Trophoblast cell (in vitro differentiated cells and primary cell): ENCODE measurements around the gene IL17REL.

Experiments used
- DNase-seq, 2 donors: peaks; one replicate each; pipeline ENCODE4 v3.0.0-alpha.2; 2016
- H2AFZ ChIP-seq: 2 replicates; pipeline ENCODE4 v1.6.1; 2013; ENCODE audit warnings: low read length, moderate library complexity, mild to moderate bottlenecking; ENCODE audit not compliant: insufficient read depth, poor library complexity
- H2AK5ac ChIP-seq: 2 replicates; pipeline ENCODE4 v1.6.1; 2013; ENCODE audit warnings: mild to moderate bottlenecking, low read length
- H2BK120ac ChIP-seq: 2 replicates; pipeline ENCODE4 v1.6.1; 2013; ENCODE audit warnings: low read length, mild to moderate bottlenecking, moderate library complexity; ENCODE audit not compliant: insufficient read depth, poor library complexity
- H2BK12ac ChIP-seq: 2 replicates; pipeline ENCODE4 v1.6.1; 2013; ENCODE audit warnings: mild to moderate bottlenecking, low read length, moderate library complexity
- H2BK5ac ChIP-seq: 2 replicates; pipeline ENCODE4 v1.6.1; 2013; ENCODE audit warnings: low read length, low read depth, moderate library complexity, mild to moderate bottlenecking; ENCODE audit not compliant: poor library complexity
- H3K14ac ChIP-seq: 2 replicates; pipeline ENCODE4 v1.6.1; 2013; ENCODE audit warnings: mild to moderate bottlenecking, low read length
- H3K18ac ChIP-seq: 2 replicates; pipeline ENCODE4 v1.6.1; 2013; ENCODE audit warnings: mild to moderate bottlenecking, low read length
- H3K23ac ChIP-seq: 2 replicates; pipeline ENCODE4 v1.6.1; 2013; ENCODE audit warnings: low read length
- H3K27ac ChIP-seq: 2 replicates; pipeline ENCODE4 v1.5.1; 2013; ENCODE audit warnings: low read depth, mild to moderate bottlenecking, inconsistent platforms, low read length, moderate library complexity
- H3K27me3 ChIP-seq: 2 replicates; pipeline ENCODE4 v1.6.1; 2013; ENCODE audit warnings: inconsistent platforms, mild to moderate bottlenecking, low read length, moderate library complexity; ENCODE audit not compliant: insufficient read depth
- H3K36me3 ChIP-seq, 2 experiments: 1 replicate in 1 of 2; 2 replicates in 1 of 2; pipeline ENCODE4 v1.6.1; 2013; ENCODE audit warnings: low read length in 2 of 2, mild to moderate bottlenecking in 2 of 2, moderate library complexity in 1 of 2; ENCODE audit not compliant: insufficient read depth in 2 of 2, control insufficient read depth in 1 of 2
- H3K4ac ChIP-seq: 2 replicates; pipeline ENCODE4 v1.6.1; 2013; ENCODE audit warnings: low read depth, mild to moderate bottlenecking, low read length, moderate library complexity
- H3K4me1 ChIP-seq, 2 experiments: 1 replicate in 1 of 2; 2 replicates in 1 of 2; pipeline ENCODE4 v1.6.1; 2013; ENCODE audit warnings: low read length in 2 of 2, mild to moderate bottlenecking in 2 of 2, moderate library complexity in 1 of 2; ENCODE audit not compliant: insufficient read depth in 2 of 2, control insufficient read depth in 1 of 2
- H3K4me2 ChIP-seq: 2 replicates; pipeline ENCODE4 v1.6.1; 2013; ENCODE audit warnings: inconsistent platforms, mild to moderate bottlenecking, low read length, moderate library complexity
- H3K4me3 ChIP-seq: 2 replicates; pipeline ENCODE4 v1.5.1; 2013; ENCODE audit warnings: mild to moderate bottlenecking, low read depth, low read length, inconsistent platforms
- H3K79me1 ChIP-seq: one replicate; pipeline ENCODE4 v1.6.1; 2013; ENCODE audit warnings: low read length
- H3K79me2 ChIP-seq: 2 replicates; pipeline ENCODE4 v1.6.1; 2013; ENCODE audit warnings: low read length, mild to moderate bottlenecking; ENCODE audit not compliant: control insufficient read depth, insufficient read depth, poor library complexity
- H3K9ac ChIP-seq: 2 replicates; pipeline ENCODE4 v1.6.1; 2013; ENCODE audit warnings: mild to moderate bottlenecking, low read length
- H3K9me3 ChIP-seq: 2 replicates; pipeline ENCODE4 v1.6.1; 2013; ENCODE audit warnings: low read depth, mild to moderate bottlenecking, control low read depth, inconsistent platforms, low read length; ENCODE audit not compliant: insufficient read depth
- H4K12ac ChIP-seq: 2 replicates; pipeline ENCODE4 v1.6.1; 2013; ENCODE audit warnings: low read depth, mild to moderate bottlenecking, low read length, moderate library complexity
- H4K8ac ChIP-seq: 2 replicates; pipeline ENCODE4 v1.6.1; 2013; ENCODE audit warnings: low read depth, mild to moderate bottlenecking, low read length, moderate library complexity
- H4K91ac ChIP-seq: one replicate; pipeline ENCODE4 v1.6.1; 2013; ENCODE audit warnings: low read depth, mild to moderate bottlenecking, low read length, moderate library complexity
- WGBS: extraction: QIAGEN DNeasy Blood & Tissue Kit; methylation state at CpG from one replicate; pipeline ENCODE4 v1.1.7; 2013; ENCODE audit warnings: missing lambda C conversion rate; ENCODE audit not compliant: insufficient read length, insufficient coverage; ENCODE audit errors: extremely low coverage; 5-methylcytosine and 5-hydroxymethylcytosine counted together

IL17REL gene

GRCh38 chr22:49999946-50000586 is 12.5 kb downstream of the IL17REL start:
- H3K79me2 ChIP-seq = no peaks in the 10 kb centered on the region
- no peak overlapping the region for H4K8ac ChIP-seq
- H3K27ac ChIP-seq = no peak overlapping the region
- H3K9me3 ChIP-seq = peaks cover 14% of the 10 kb centered on the region
- no CpG with 5 or more reads among the region's 41 CpGs for WGBS
- no peak overlapping the region for H2AFZ ChIP-seq
- no peak overlapping the region for H3K4ac ChIP-seq
- no peaks in the 10 kb centered on the region for H3K36me3 ChIP-seq
- no peak for DNase-seq
- H3K14ac ChIP-seq = no peak overlapping the region
- H3K18ac ChIP-seq = no peak overlapping the region
- H3K4me2 ChIP-seq = peak overlapping the region; percentile 10
- no peak overlapping the region for H4K12ac ChIP-seq
- no peak overlapping the region for H2AK5ac ChIP-seq
- no peak overlapping the region for H2BK5ac ChIP-seq
- no peak overlapping the region for H2BK12ac ChIP-seq
- H3K4me1 ChIP-seq = peaks cover 0 to 3% of the 10 kb centered on the region in 2 experiments
- H2BK120ac ChIP-seq = no peak overlapping the region
- H3K27me3 ChIP-seq = peaks cover 5% of the 10 kb centered on the region
- no peaks in the 10 kb centered on the region for H3K79me1 ChIP-seq
- H3K23ac ChIP-seq = no peak overlapping the region
- no peak overlapping the region for H3K9ac ChIP-seq
- no peak overlapping the region for H4K91ac ChIP-seq
- H3K4me3 ChIP-seq = no peak overlapping the region

- Histone ChIP-seq H3K18ac (no peak overlapping the region), H3K79me2 (no peaks in the 10 kb centered on the region), H3K14ac (no peak overlapping the region), H3K27ac (no peak overlapping the region), H2AFZ (no peak overlapping the region), H2BK12ac (no peak overlapping the region), H3K27me3 (peaks cover 5% of the 10 kb centered on the region), H3K4ac (no peak overlapping the region), H2AK5ac (no peak overlapping the region), H4K91ac (no peak overlapping the region), H3K36me3 (no peaks in the 10 kb centered on the region), H3K4me1 (peaks cover 0 to 3% of the 10 kb centered on the region in 2 experiments), H3K4me2 (peak overlapping the region; percentile 10), H2BK5ac (no peak overlapping the region), H4K12ac (no peak overlapping the region), H3K23ac (no peak overlapping the region), H3K9me3 (peaks cover 16% of the 10 kb centered on the region), H2BK120ac (no peak overlapping the region), H4K8ac (no peak overlapping the region), H3K79me1 (no peaks in the 10 kb centered on the region), H3K9ac (no peak overlapping the region), H3K4me3 (no peak overlapping the region)
- no CpG with 5 or more reads among the region's 70 CpGs for WGBS
- no peak for DNase-seq
Measured at GRCh38 chr22:49999063-49999945, 13.3 kb downstream of the IL17REL start.

GRCh38 chr22:49998718-49999062 is 13.9 kb downstream of the IL17REL start:
- Histone ChIP-seq H2AK5ac (no peak overlapping the region), H3K36me3 (no peaks in the 10 kb centered on the region), H3K9ac (no peak overlapping the region), H2BK5ac (no peak overlapping the region), H3K9me3 (peaks cover 16% of the 10 kb centered on the region), H4K8ac (no peak overlapping the region), H3K4me2 (no peak overlapping the region), H2BK12ac (no peak overlapping the region), H3K4ac (no peak overlapping the region), H3K27me3 (peaks cover 5% of the 10 kb centered on the region), H3K18ac (no peak overlapping the region), H3K23ac (no peak overlapping the region), H4K12ac (no peak overlapping the region), H3K4me3 (peak overlapping the region; percentile 32), H4K91ac (no peak overlapping the region), H3K14ac (no peak overlapping the region), H3K4me1 (peaks cover 0 to 3% of the 10 kb centered on the region in 2 experiments), H2BK120ac (no peak overlapping the region), H2AFZ (no peak overlapping the region), H3K27ac (no peak overlapping the region), H3K79me2 (no peaks in the 10 kb centered on the region), H3K79me1 (no peaks in the 10 kb centered on the region)
- WGBS = no CpG with 5 or more reads among the region's 14 CpGs
- no peak for DNase-seq

- H3K23ac ChIP-seq = no peak overlapping the region
- peaks cover 5% of the 10 kb centered on the region for H3K27me3 ChIP-seq
- no peak overlapping the region for H2BK5ac ChIP-seq
- H2BK120ac ChIP-seq = no peak overlapping the region
- H3K14ac ChIP-seq = no peak overlapping the region
- H3K36me3 ChIP-seq = no peaks in the 10 kb centered on the region
- DNase-seq = no peak
- no peak overlapping the region for H4K8ac ChIP-seq
- no peak overlapping the region for H3K18ac ChIP-seq
- no peaks in the 10 kb centered on the region for H3K79me1 ChIP-seq
- H3K9me3 ChIP-seq = peaks cover 16% of the 10 kb centered on the region
- H4K12ac ChIP-seq = no peak overlapping the region
- H3K9ac ChIP-seq = no peak overlapping the region
- WGBS = no CpG with 5 or more reads among the region's 21 CpGs
- H3K79me2 ChIP-seq = no peaks in the 10 kb centered on the region
- H2BK12ac ChIP-seq = no peak overlapping the region
- peaks cover 0 to 3% of the 10 kb centered on the region in 2 experiments for H3K4me1 ChIP-seq
- H2AK5ac ChIP-seq = no peak overlapping the region
- no peak overlapping the region for H3K4me2 ChIP-seq
- no peak overlapping the region for H4K91ac ChIP-seq
- H3K27ac ChIP-seq = no peak overlapping the region
- H3K4ac ChIP-seq = no peak overlapping the region
- no peak overlapping the region for H2AFZ ChIP-seq
- peak overlapping the region; percentile 32 for H3K4me3 ChIP-seq
Measured at GRCh38 chr22:49997932-49998717, 14.4 kb downstream of the IL17REL start.
